SK-N-SH treated with all-trans-retinoic acid at 6 μM for 48 hours (cell line): ENCODE measurements around the gene CTCF.

Experiments
- ARNTL ChIP-seq: fragments of 450-650 bp; formaldehyde crosslinking; IDR thresholded peaks from 2 replicates; pipeline ENCODE4 v1.5.0; 2020; ENCODE audit warnings: low read depth, mild to moderate bottlenecking, moderate library complexity, borderline replicate concordance
- BACH2 ChIP-seq: fragments of 250-450 bp; sonication (Bioruptor Pico); IDR thresholded peaks from 2 replicates; pipeline ENCODE4 v1.9.0; 2021; ENCODE audit warnings: mild to moderate bottlenecking, borderline replicate concordance
- CSDC2 ChIP-seq: fragments of 250-450 bp; sonication (Bioruptor Pico); IDR thresholded peaks from 2 replicates; pipeline ENCODE4 v1.5.0; 2020; ENCODE audit warnings: mild to moderate bottlenecking, moderate library complexity
- ESRRG ChIP-seq: fragments of 250-450 bp; sonication (Bioruptor Pico); IDR thresholded peaks from 2 replicates; pipeline ENCODE4 v1.6.1; 2021; ENCODE audit warnings: mild to moderate bottlenecking
- PPARA ChIP-seq: fragments of 250-450 bp; sonication (Bioruptor Pico); IDR thresholded peaks from 2 replicates; pipeline ENCODE4 v1.5.0; 2020; ENCODE audit warnings: mild to moderate bottlenecking, borderline replicate concordance
- RARB ChIP-seq: fragments of 250-450 bp; sonication (Bioruptor Pico); IDR thresholded peaks from 2 replicates; pipeline ENCODE4 v1.8.0; 2021; ENCODE audit warnings: mild to moderate bottlenecking, moderate library complexity
- TOX ChIP-seq: fragments of 250-450 bp; sonication (Bioruptor Pico); IDR thresholded peaks from 2 replicates; pipeline ENCODE4 v1.8.0; 2021; ENCODE audit warnings: mild to moderate bottlenecking, moderate library complexity, borderline replicate concordance
- ZFP30 ChIP-seq: fragments of 450-650 bp; formaldehyde crosslinking; IDR thresholded peaks from 2 replicates; pipeline ENCODE4 v1.5.0; 2022; ENCODE audit warnings: mild to moderate bottlenecking, moderate library complexity
- ZNF70 ChIP-seq: fragments of 450-650 bp; formaldehyde crosslinking; IDR thresholded peaks from 2 replicates; pipeline ENCODE4 v1.5.0; 2020; ENCODE audit warnings: mild to moderate bottlenecking, moderate library complexity
- TF ChIP-seq, protein P1 (sequence below): fragments of 250-450 bp; sonication (Bioruptor Pico); IDR thresholded peaks from 2 replicates; pipeline ENCODE4 v1.8.0; 2020; ENCODE audit warnings: mild to moderate bottlenecking, moderate library complexity, borderline replicate concordance
- TF ChIP-seq, protein P2 (sequence below): fragments of 250-450 bp; sonication (Bioruptor Pico); IDR thresholded peaks from 2 replicates; pipeline ENCODE4 v1.8.0; 2021; ENCODE audit warnings: low read depth, mild to moderate bottlenecking, moderate library complexity, borderline replicate concordance
- TF ChIP-seq, protein P3 (sequence below): fragments of 250-450 bp; sonication (Bioruptor Pico); IDR thresholded peaks from 2 replicates; pipeline ENCODE4 v1.5.1; 2021; ENCODE audit warnings: mild to moderate bottlenecking, moderate library complexity
- TF ChIP-seq, protein P4 (sequence below): fragments of 250-450 bp; sonication (Bioruptor Pico); IDR thresholded peaks from 2 replicates; pipeline ENCODE4 v1.5.0; 2020; ENCODE audit warnings: mild to moderate bottlenecking, moderate library complexity
- TF ChIP-seq, protein P5 (sequence below): fragments of 250-450 bp; sonication (Bioruptor Pico); IDR thresholded peaks from 2 replicates; pipeline ENCODE4 v1.5.1; 2020; ENCODE audit warnings: low read depth, mild to moderate bottlenecking, moderate library complexity

DNA sequence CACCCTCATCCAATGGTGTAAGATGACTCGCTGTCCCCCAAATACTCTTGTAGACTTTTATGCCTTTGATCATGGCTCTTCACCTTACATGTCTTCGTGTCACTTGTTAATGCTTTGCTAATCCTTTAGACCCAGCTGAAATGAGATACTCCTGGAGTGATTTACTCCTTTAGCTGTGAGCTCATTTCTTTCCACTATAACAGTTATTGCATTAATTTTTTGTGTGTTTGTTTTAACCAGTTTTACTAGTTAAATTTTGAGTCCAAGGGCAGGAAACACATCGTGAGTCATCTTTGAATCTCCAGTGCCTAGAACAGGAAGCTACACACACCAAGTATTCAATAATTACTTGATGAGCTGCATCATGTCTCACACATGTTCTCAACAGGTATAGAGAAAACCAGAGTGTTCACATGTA, 6.5 kb upstream of the CTCF start:
- TF ChIP-seq ZFP30 (CRISPR knock-in tag), result no peak
- TF ChIP-seq, protein P1, sequence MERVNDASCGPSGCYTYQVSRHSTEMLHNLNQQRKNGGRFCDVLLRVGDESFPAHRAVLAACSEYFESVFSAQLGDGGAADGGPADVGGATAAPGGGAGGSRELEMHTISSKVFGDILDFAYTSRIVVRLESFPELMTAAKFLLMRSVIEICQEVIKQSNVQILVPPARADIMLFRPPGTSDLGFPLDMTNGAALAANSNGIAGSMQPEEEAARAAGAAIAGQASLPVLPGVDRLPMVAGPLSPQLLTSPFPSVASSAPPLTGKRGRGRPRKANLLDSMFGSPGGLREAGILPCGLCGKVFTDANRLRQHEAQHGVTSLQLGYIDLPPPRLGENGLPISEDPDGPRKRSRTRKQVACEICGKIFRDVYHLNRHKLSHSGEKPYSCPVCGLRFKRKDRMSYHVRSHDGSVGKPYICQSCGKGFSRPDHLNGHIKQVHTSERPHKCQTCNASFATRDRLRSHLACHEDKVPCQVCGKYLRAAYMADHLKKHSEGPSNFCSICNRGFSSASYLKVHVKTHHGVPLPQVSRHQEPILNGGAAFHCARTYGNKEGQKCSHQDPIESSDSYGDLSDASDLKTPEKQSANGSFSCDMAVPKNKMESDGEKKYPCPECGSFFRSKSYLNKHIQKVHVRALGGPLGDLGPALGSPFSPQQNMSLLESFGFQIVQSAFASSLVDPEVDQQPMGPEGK, result no peak
- TF ChIP-seq, protein P2, sequence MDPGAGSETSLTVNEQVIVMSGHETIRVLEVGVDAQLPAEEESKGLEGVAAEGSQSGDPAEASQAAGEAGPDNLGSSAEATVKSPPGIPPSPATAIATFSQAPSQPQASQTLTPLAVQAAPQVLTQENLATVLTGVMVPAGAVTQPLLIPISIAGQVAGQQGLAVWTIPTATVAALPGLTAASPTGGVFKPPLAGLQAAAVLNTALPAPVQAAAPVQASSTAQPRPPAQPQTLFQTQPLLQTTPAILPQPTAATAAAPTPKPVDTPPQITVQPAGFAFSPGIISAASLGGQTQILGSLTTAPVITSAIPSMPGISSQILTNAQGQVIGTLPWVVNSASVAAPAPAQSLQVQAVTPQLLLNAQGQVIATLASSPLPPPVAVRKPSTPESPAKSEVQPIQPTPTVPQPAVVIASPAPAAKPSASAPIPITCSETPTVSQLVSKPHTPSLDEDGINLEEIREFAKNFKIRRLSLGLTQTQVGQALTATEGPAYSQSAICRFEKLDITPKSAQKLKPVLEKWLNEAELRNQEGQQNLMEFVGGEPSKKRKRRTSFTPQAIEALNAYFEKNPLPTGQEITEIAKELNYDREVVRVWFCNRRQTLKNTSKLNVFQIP (CRISPR knock-in tag), result no peak
- TF ChIP-seq, protein P3, sequence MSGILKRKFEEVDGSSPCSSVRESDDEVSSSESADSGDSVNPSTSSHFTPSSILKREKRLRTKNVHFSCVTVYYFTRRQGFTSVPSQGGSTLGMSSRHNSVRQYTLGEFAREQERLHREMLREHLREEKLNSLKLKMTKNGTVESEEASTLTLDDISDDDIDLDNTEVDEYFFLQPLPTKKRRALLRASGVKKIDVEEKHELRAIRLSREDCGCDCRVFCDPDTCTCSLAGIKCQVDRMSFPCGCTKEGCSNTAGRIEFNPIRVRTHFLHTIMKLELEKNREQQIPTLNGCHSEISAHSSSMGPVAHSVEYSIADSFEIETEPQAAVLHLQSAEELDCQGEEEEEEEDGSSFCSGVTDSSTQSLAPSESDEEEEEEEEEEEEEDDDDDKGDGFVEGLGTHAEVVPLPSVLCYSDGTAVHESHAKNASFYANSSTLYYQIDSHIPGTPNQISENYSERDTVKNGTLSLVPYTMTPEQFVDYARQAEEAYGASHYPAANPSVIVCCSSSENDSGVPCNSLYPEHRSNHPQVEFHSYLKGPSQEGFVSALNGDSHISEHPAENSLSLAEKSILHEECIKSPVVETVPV (CRISPR knock-in tag), result no peak
- TF ChIP-seq BACH2 (CRISPR knock-in tag), result no peak
- TF ChIP-seq, protein P4, sequence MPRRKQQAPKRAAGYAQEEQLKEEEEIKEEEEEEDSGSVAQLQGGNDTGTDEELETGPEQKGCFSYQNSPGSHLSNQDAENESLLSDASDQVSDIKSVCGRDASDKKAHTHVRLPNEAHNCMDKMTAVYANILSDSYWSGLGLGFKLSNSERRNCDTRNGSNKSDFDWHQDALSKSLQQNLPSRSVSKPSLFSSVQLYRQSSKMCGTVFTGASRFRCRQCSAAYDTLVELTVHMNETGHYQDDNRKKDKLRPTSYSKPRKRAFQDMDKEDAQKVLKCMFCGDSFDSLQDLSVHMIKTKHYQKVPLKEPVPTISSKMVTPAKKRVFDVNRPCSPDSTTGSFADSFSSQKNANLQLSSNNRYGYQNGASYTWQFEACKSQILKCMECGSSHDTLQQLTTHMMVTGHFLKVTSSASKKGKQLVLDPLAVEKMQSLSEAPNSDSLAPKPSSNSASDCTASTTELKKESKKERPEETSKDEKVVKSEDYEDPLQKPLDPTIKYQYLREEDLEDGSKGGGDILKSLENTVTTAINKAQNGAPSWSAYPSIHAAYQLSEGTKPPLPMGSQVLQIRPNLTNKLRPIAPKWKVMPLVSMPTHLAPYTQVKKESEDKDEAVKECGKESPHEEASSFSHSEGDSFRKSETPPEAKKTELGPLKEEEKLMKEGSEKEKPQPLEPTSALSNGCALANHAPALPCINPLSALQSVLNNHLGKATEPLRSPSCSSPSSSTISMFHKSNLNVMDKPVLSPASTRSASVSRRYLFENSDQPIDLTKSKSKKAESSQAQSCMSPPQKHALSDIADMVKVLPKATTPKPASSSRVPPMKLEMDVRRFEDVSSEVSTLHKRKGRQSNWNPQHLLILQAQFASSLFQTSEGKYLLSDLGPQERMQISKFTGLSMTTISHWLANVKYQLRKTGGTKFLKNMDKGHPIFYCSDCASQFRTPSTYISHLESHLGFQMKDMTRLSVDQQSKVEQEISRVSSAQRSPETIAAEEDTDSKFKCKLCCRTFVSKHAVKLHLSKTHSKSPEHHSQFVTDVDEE (CRISPR knock-in tag), result no peak
- no peak for TF ChIP-seq ZNF70 (CRISPR knock-in tag)
- TF ChIP-seq, protein P5, sequence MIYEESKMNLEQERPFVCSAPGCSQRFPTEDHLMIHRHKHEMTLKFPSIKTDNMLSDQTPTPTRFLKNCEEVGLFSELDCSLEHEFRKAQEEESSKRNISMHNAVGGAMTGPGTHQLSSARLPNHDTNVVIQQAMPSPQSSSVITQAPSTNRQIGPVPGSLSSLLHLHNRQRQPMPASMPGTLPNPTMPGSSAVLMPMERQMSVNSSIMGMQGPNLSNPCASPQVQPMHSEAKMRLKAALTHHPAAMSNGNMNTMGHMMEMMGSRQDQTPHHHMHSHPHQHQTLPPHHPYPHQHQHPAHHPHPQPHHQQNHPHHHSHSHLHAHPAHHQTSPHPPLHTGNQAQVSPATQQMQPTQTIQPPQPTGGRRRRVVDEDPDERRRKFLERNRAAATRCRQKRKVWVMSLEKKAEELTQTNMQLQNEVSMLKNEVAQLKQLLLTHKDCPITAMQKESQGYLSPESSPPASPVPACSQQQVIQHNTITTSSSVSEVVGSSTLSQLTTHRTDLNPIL, result no peak
- no peak for TF ChIP-seq PPARA
- no peak for TF ChIP-seq ARNTL
- no peak for TF ChIP-seq TOX (CRISPR knock-in tag)
- TF ChIP-seq RARB, result no peak
- TF ChIP-seq CSDC2, result no peak
- no peak for TF ChIP-seq ESRRG (CRISPR knock-in tag)
